ENCODE measurements around the gene SCG5. TPM values are rescaled to one million over a fixed set of nuclear protein-coding genes. Genes with fewer than 3 reads are reported as not detected.

Gene SCG5
- total and polyA plus RNA-seq, 2 of the 13 experiments (the other 11 are each of a cell fraction or from before 2014, with no cell fraction given), result 2.3 to 3.5 TPM

DNA sequence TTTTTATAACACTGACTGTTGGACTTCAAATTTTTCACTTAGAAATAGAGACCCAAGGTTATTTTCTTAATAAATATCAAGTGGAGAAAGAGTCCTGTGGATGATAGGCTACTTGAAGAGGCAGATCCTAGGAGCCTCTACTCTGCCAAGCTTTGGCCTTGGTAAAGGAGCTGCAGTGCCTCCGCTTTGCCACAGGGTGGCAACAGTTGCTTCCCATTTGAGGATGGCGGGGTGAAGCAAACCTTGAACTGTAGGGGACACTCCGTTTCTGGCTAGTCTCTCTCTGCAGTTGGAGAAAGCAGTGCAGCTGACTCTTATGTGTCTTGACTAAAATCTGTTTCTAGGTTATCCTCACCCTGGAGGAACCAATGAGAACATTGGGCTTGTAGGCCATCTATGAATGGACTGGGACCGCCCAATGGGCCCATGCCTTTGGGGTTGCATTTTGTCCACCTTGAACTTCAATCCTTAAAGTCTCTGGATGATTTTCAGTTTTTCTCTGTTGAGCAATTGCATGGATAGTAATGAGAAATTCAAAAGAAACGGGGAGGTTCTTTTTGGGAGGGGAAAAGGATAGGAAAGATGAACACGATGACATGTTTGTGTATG is 9.8 kb downstream of the SCG5 start (continued):
- TF ChIP-seq ZSCAN5A (CRISPR knock-in tag; IDR thresholded peaks at IDR 0.05; ENCODE audit: borderline replicate concordance) (no peak), SOX6 (IDR thresholded peaks at IDR 0.05) (no peak), SOX6 (CRISPR knock-in tag; IDR thresholded peaks at IDR 0.05) (no peak), ZFX (CRISPR knock-in tag; IDR thresholded peaks at IDR 0.05; ENCODE audit: low read depth) (no peak), POLR2A (IDR thresholded peaks at IDR 0.05; ENCODE audit: insufficient read depth in 1 of 2, low read depth in 2 of 2, low read length in 2 of 2) (no peak), ZNF687 (CRISPR knock-in tag; IDR thresholded peaks at IDR 0.05) (no peak), MAFF (IDR thresholded peaks at IDR 0.05; ENCODE audit: low read depth, low read length) (no peak), ZSCAN12 (CRISPR knock-in tag; IDR thresholded peaks at IDR 0.05) (no peak), CC2D1A (CRISPR knock-in tag; IDR thresholded peaks at IDR 0.05) (no peak), SNAPC2 (CRISPR knock-in tag; IDR thresholded peaks at IDR 0.05) (no peak), ZNF713 (CRISPR knock-in tag; IDR thresholded peaks at IDR 0.05) (no peak), SP140L (CRISPR knock-in tag; IDR thresholded peaks at IDR 0.05; ENCODE audit: borderline replicate concordance) (no peak), IRF2 (CRISPR knock-in tag; IDR thresholded peaks at IDR 0.05) (no peak), ZNF326 (CRISPR knock-in tag; IDR thresholded peaks at IDR 0.05; ENCODE audit: borderline replicate concordance) (no peak), CEBPZ (IDR thresholded peaks at IDR 0.05; ENCODE audit: low read length) (no peak), SCMH1 (CRISPR knock-in tag; IDR thresholded peaks at IDR 0.05; ENCODE audit: borderline replicate concordance) (no peak), SALL1 (CRISPR knock-in tag; IDR thresholded peaks at IDR 0.05) (no peak), CHCHD3 (CRISPR knock-in tag; IDR thresholded peaks at IDR 0.05) (no peak), FOXA1 (IDR thresholded peaks at IDR 0.05) (no peak), FOXA1 (CRISPR knock-in tag; IDR thresholded peaks at IDR 0.05) (no peak)
- TF ChIP-seq, protein P1, sequence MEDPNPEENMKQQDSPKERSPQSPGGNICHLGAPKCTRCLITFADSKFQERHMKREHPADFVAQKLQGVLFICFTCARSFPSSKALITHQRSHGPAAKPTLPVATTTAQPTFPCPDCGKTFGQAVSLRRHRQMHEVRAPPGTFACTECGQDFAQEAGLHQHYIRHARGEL (CRISPR knock-in tag; IDR thresholded peaks at IDR 0.05), result no peak
- TF ChIP-seq, protein P2, sequence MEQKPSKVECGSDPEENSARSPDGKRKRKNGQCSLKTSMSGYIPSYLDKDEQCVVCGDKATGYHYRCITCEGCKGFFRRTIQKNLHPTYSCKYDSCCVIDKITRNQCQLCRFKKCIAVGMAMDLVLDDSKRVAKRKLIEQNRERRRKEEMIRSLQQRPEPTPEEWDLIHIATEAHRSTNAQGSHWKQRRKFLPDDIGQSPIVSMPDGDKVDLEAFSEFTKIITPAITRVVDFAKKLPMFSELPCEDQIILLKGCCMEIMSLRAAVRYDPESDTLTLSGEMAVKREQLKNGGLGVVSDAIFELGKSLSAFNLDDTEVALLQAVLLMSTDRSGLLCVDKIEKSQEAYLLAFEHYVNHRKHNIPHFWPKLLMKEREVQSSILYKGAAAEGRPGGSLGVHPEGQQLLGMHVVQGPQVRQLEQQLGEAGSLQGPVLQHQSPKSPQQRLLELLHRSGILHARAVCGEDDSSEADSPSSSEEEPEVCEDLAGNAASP (CRISPR knock-in tag; IDR thresholded peaks at IDR 0.05; ENCODE audit: borderline replicate concordance), result no peak
